ENCODE measurements around the gene PLXNB1. TPM values are rescaled to one million over a fixed set of nuclear protein-coding genes. Genes with fewer than 3 reads are reported as not detected.

PLXNB1 gene
- total RNA-seq, 4 donors from 2014 or later: 129 to 530 (median 245) TPM

- intact Hi-C loops (cut with DNase I; ENCODE audit: low total_unique reads): no loop called here
- peak; percentile 30 for DNase-seq
- Histone ChIP-seq H3K4me1 (peaks cover 18 to 27% (median 21%) of the 10 kb centered on the region in 4 donors), H3K36me3 (peaks cover 0 to 11% (median 2%) of the 10 kb centered on the region in 4 donors), H3K27me3 (no peaks in the 10 kb centered on the region), H3K4me3 (peak overlapping the region; percentile 81 to 98 (median 92)), H3K27ac (peak overlapping the region; percentile 93 to 99 (median 96)), H3K9me3 (no peaks in the 10 kb centered on the region)
- TF ChIP-seq EP300 (IDR thresholded peaks at IDR 0.05; ENCODE audit: low read depth) (no peak), POLR2A (IDR thresholded peaks at IDR 0.05) (no peak), POLR2AphosphoS5 (IDR thresholded peaks at IDR 0.05) (no peak)
- TF ChIP-seq, protein P1, sequence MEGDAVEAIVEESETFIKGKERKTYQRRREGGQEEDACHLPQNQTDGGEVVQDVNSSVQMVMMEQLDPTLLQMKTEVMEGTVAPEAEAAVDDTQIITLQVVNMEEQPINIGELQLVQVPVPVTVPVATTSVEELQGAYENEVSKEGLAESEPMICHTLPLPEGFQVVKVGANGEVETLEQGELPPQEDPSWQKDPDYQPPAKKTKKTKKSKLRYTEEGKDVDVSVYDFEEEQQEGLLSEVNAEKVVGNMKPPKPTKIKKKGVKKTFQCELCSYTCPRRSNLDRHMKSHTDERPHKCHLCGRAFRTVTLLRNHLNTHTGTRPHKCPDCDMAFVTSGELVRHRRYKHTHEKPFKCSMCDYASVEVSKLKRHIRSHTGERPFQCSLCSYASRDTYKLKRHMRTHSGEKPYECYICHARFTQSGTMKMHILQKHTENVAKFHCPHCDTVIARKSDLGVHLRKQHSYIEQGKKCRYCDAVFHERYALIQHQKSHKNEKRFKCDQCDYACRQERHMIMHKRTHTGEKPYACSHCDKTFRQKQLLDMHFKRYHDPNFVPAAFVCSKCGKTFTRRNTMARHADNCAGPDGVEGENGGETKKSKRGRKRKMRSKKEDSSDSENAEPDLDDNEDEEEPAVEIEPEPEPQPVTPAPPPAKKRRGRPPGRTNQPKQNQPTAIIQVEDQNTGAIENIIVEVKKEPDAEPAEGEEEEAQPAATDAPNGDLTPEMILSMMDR (IDR thresholded peaks at IDR 0.05): no peak
- WGBS, 2 donors (ENCODE audit: low coverage in 1 of 2): 1 to 2% methylated on average over 15 to 21 of the region's 21 CpGs
- in situ Hi-C loops (cut with MboI; ENCODE audit: low pct_ligation_motif_present in 1 of 4, low pct_unique_long_range_greater_than_20kb in 1 of 4, low sequenced_read_pairs in 3 of 4): no loop called here
These were observed 10.7 kb upstream of the PLXNB1 start for GRCh38 chr3:48440590-48440958.

GRCh38 chr3:48439820-48440589, 10.1 kb upstream of the PLXNB1 start, which contains the start of the genes CCDC51 and TMA7:
Gene CCDC51, minus strand, starts transcription at chr3:48440119. Its CDS starts 4,991 bp downstream, at chr3:48435128.
Gene TMA7, plus strand, starts transcription at chr3:48440257. Its CDS starts 40 bp downstream, at chr3:48440297.
- peak within 1 kb of the TSS; percentile 81 to 98 (median 92) for H3K4me3 ChIP-seq
- WGBS, 2 donors (ENCODE audit: low coverage in 1 of 2): 0 to 1% methylated on average over 1 to 33 of the region's 54 CpGs
- H3K27me3 ChIP-seq: no peaks in the 10 kb centered on the region
- H3K4me1 ChIP-seq: peaks cover 18 to 33% (median 22%) of the 10 kb centered on the region in 4 donors
- peak; percentile 98 to 99 (median 99) for TF ChIP-seq POLR2AphosphoS5 (IDR thresholded peaks at IDR 0.05)
- peak; percentile 99 for TF ChIP-seq POLR2A (IDR thresholded peaks at IDR 0.05)
- no peak for TF ChIP-seq EP300 (IDR thresholded peaks at IDR 0.05; ENCODE audit: low read depth)
- DNase-seq: peak; percentile 99
- H3K36me3 ChIP-seq: peaks cover 0 to 11% (median 2%) of the 10 kb centered on the region in 4 donors
- intact Hi-C loops (cut with DNase I; ENCODE audit: low total_unique reads) (loop anchor here (10.0 kb wide), 1 partner anchor 165 kb away; no protein-coding TSS in a partner anchor), in situ Hi-C loops (cut with MboI; ENCODE audit: low pct_ligation_motif_present in 1 of 4, low pct_unique_long_range_greater_than_20kb in 1 of 4, low sequenced_read_pairs in 3 of 4) (loop anchor here in 3 of 4 donors (5.0 to 10.0 kb wide), 4 partner anchors 38 to 168 kb away; no protein-coding TSS in a partner anchor)
- H3K27ac ChIP-seq: peak within 1 kb of the TSS; percentile 93 to 99 (median 96)
- H3K9me3 ChIP-seq: no peaks in the 10 kb centered on the region

DNA sequence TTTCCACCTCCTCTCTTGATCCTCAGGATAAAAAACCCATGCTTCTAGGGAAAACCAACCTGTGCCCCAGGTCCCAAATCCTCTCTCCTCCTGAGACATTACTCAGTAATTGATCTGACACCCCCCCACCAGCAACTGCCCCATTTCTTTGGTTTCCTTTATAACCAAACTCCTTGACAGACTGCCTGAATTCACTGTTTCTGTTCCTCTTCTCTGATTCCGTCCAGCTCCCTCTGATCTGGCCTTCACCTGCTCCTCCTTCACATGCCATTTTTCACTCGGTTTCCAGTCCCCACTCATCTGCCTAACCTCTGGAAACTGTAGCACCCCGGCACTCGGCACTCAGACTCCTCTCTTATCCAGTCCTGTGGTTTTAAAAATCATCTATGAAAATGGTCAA, 7.9 kb upstream of the PLXNB1 start:
- intact Hi-C loops (cut with DNase I; ENCODE audit: low total_unique reads): loop anchor here (2.0 to 10.0 kb wide), 2 partner anchors 37 to 163 kb away; no protein-coding TSS in a partner anchor
- no peak for TF ChIP-seq POLR2AphosphoS5 (IDR thresholded peaks at IDR 0.05)
- no peak for TF ChIP-seq EP300 (IDR thresholded peaks at IDR 0.05; ENCODE audit: low read depth)
- no peak for TF ChIP-seq POLR2A (IDR thresholded peaks at IDR 0.05)
- TF ChIP-seq, protein P1 (IDR thresholded peaks at IDR 0.05): no peak
- Histone ChIP-seq H3K27ac (no peak overlapping the region), H3K27me3 (no peaks in the 10 kb centered on the region), H3K9me3 (no peaks in the 10 kb centered on the region), H3K4me1 (peaks cover 30 to 54% (median 41%) of the 10 kb centered on the region in 4 donors), H3K4me3 (no peak overlapping the region), H3K36me3 (no peaks in the 10 kb centered on the region)
- DNase-seq: no peak
- in situ Hi-C loops (cut with MboI; ENCODE audit: low pct_ligation_motif_present in 1 of 4, low pct_unique_long_range_greater_than_20kb in 1 of 4, low sequenced_read_pairs in 3 of 4): loop anchor here in 3 of 4 donors (5.0 to 10.0 kb wide), 4 partner anchors 36 to 166 kb away; no protein-coding TSS in a partner anchor
- WGBS, 2 donors (ENCODE audit: low coverage in 1 of 2): 83 to 100% methylated on average over 1 to 4 of the region's 4 CpGs

- DNase-seq: no peak
- TF ChIP-seq EP300 (IDR thresholded peaks at IDR 0.05; ENCODE audit: low read depth) (no peak), POLR2AphosphoS5 (IDR thresholded peaks at IDR 0.05) (no peak), POLR2A (IDR thresholded peaks at IDR 0.05) (no peak)
- TF ChIP-seq, protein P1 (IDR thresholded peaks at IDR 0.05): no peak
- H3K4me1 ChIP-seq: peaks cover 28 to 55% (median 41%) of the 10 kb centered on the region in 4 donors
- intact Hi-C loops (cut with DNase I; ENCODE audit: low total_unique reads) (loop anchor here (2.0 to 10.0 kb wide), 2 partner anchors 36 to 162 kb away; no protein-coding TSS in a partner anchor), in situ Hi-C loops (cut with MboI; ENCODE audit: low pct_ligation_motif_present in 1 of 4, low pct_unique_long_range_greater_than_20kb in 1 of 4, low sequenced_read_pairs in 3 of 4) (loop anchor here in 3 of 4 donors (5.0 to 10.0 kb wide), 4 partner anchors 35 to 165 kb away; no protein-coding TSS in a partner anchor)
- H3K4me3 ChIP-seq: no peak overlapping the region
- H3K27ac ChIP-seq: no peak overlapping the region
- H3K9me3 ChIP-seq: no peaks in the 10 kb centered on the region
- H3K27me3 ChIP-seq: no peaks in the 10 kb centered on the region
- 78 to 90% methylated on average over 6 to 7 of the region's 7 CpGs for WGBS, 2 donors (ENCODE audit: low coverage in 1 of 2)
- no peaks in the 10 kb centered on the region for H3K36me3 ChIP-seq
These were observed 7.0 kb upstream of the PLXNB1 start for GRCh38 chr3:48436855-48437254.
